GM12872 (cell line): ENCODE results near the gene KIF21B.

ENCODE experiments used
- CTCF ChIP-seq: IDR thresholded peaks from 3 replicates; pipeline ENCODE4 v1.5.1; 2011; ENCODE audit warnings: low read depth, mild to moderate bottlenecking, low read length, moderate library complexity; ENCODE audit not compliant: insufficient read depth

KIF21B gene

GRCh38 chr1:201013031-201013485 is 10.5 kb downstream of the KIF21B start:
- no peak for TF ChIP-seq CTCF

- no peak for TF ChIP-seq CTCF
Observed at GRCh38 chr1:201011616-201012015, 11.9 kb downstream of the KIF21B start.

GRCh38 chr1:201009962-201010645 is 13.4 kb downstream of the KIF21B start:
- no peak for TF ChIP-seq CTCF

GRCh38 chr1:201008666-201009360 is 14.7 kb downstream of the KIF21B start:
- no peak for TF ChIP-seq CTCF

DNA sequence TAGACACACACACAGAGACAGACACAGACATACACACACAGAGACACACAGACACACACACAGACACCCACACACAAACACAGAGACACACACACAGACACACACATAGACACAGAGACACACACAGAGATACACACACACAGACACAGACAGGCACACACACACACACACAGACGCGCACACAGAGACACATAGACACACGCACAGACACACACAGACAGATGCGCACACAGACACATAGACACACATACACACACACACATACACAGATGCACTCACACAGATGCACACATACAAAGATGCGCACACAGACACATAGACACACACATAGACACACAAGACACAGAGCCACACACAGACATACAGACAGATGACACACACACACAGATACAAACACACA is 16.0 kb downstream of the KIF21B start:
- no peak for TF ChIP-seq CTCF

- TF ChIP-seq CTCF: no peak
Observed at GRCh38 chr1:201006450-201006849, 17.1 kb downstream of the KIF21B start.

DNA sequence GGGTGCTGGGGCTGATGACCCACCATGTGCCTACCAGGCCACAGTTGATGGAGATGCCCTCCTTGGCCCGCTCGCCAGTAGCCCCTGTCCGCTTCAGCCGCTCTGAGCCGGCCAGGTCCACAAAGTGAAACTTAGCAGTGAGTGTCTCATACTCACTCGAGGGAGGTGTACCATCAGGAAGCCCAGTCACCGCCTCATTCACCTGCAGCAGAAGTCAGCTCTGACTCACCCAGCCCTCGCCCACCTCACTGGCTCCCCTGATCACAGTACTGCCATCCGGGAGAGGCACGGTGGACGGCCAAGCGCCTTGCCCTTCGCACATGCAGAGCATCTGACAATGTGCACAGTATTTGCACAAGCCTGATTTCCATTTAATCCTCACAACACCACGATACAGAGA is 18.8 kb downstream of the KIF21B start:
- TF ChIP-seq CTCF: no peak
